HL-60 (cell line): ENCODE data around the gene MLC1.

Experiments used
- GABPA ChIP-seq: IDR thresholded peaks from 2 replicates; pipeline ENCODE4 v1.6.1; 2012; ENCODE audit warnings: low read depth
- POLR2AphosphoS5 ChIP-seq: IDR thresholded peaks from 2 replicates; pipeline ENCODE4 v1.6.1; 2012; ENCODE audit warnings: low read depth
- SPI1 ChIP-seq: IDR thresholded peaks from 2 replicates; pipeline ENCODE4 v1.6.1; 2012; ENCODE audit warnings: low read depth, mild to moderate bottlenecking, borderline replicate concordance
- TF ChIP-seq, protein P1 (sequence below): IDR thresholded peaks from one replicate; pipeline ENCODE4 v1.5.1; 2011; ENCODE audit warnings: low read length, control low read depth, inconsistent platforms; ENCODE audit not compliant: insufficient read depth
- TF ChIP-seq, protein P2 (sequence below): IDR thresholded peaks from 2 replicates; pipeline ENCODE4 v1.6.1; 2012; ENCODE audit warnings: low read depth; ENCODE audit not compliant: insufficient replicate concordance

DNA sequence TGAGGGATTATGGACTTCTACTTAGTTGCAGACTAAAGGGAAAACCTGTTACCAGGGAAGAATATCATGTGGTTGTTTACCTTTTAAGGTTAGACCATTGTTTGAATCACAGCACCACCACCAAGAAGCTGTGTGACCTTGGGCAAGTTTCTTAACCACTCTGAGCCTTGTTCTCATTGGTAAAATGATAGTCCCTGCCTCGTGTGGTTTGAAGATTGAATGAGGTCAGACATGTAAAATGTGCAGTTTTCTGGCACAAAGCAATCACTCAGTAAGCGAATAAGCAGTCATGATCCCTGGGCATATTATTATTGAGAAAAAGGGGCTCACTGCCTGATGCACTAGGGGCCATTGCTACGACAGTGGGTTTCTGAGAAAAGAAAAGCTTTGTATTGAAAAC is 32.9 kb upstream of the MLC1 start:
- TF ChIP-seq, protein P1, sequence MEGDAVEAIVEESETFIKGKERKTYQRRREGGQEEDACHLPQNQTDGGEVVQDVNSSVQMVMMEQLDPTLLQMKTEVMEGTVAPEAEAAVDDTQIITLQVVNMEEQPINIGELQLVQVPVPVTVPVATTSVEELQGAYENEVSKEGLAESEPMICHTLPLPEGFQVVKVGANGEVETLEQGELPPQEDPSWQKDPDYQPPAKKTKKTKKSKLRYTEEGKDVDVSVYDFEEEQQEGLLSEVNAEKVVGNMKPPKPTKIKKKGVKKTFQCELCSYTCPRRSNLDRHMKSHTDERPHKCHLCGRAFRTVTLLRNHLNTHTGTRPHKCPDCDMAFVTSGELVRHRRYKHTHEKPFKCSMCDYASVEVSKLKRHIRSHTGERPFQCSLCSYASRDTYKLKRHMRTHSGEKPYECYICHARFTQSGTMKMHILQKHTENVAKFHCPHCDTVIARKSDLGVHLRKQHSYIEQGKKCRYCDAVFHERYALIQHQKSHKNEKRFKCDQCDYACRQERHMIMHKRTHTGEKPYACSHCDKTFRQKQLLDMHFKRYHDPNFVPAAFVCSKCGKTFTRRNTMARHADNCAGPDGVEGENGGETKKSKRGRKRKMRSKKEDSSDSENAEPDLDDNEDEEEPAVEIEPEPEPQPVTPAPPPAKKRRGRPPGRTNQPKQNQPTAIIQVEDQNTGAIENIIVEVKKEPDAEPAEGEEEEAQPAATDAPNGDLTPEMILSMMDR, result no peak
- no peak for TF ChIP-seq POLR2AphosphoS5
- TF ChIP-seq GABPA, result no peak
- TF ChIP-seq, protein P2, sequence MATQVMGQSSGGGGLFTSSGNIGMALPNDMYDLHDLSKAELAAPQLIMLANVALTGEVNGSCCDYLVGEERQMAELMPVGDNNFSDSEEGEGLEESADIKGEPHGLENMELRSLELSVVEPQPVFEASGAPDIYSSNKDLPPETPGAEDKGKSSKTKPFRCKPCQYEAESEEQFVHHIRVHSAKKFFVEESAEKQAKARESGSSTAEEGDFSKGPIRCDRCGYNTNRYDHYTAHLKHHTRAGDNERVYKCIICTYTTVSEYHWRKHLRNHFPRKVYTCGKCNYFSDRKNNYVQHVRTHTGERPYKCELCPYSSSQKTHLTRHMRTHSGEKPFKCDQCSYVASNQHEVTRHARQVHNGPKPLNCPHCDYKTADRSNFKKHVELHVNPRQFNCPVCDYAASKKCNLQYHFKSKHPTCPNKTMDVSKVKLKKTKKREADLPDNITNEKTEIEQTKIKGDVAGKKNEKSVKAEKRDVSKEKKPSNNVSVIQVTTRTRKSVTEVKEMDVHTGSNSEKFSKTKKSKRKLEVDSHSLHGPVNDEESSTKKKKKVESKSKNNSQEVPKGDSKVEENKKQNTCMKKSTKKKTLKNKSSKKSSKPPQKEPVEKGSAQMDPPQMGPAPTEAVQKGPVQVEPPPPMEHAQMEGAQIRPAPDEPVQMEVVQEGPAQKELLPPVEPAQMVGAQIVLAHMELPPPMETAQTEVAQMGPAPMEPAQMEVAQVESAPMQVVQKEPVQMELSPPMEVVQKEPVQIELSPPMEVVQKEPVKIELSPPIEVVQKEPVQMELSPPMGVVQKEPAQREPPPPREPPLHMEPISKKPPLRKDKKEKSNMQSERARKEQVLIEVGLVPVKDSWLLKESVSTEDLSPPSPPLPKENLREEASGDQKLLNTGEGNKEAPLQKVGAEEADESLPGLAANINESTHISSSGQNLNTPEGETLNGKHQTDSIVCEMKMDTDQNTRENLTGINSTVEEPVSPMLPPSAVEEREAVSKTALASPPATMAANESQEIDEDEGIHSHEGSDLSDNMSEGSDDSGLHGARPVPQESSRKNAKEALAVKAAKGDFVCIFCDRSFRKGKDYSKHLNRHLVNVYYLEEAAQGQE, result no peak
- TF ChIP-seq SPI1, result no peak
